H1 (cell line): ENCODE results near the gene NARS2.

Source experiments
- CBX5 ChIP-seq: fragments of 300-800, 300-1000 bp; sonication (generic); IDR thresholded peaks from 2 replicates; pipeline ENCODE4 v1.7.1; 2016; ENCODE audit warnings: antibody characterized with exemption, low read length, low read depth
- CHD1 ChIP-seq: IDR thresholded peaks from 2 replicates; pipeline ENCODE4 v1.6.1; 2012; ENCODE audit warnings: low read depth, low read length, improper control_type of control experiment
- CTCF ChIP-seq, 3 experiments: IDR thresholded peaks; 1 replicate in 2 of 3; 2 replicates in 1 of 3; pipeline versions ENCODE4 v1.5.1 to v1.6.1; 2011; ENCODE audit warnings: low read length in 3 of 3, mild to moderate bottlenecking in 3 of 3, inconsistent platforms in 2 of 3, low read depth in 1 of 3, moderate library complexity in 1 of 3; ENCODE audit not compliant: insufficient read depth in 1 of 3; ENCODE audit errors: control extremely low read depth in 1 of 3
- EZH2 ChIP-seq: fragments of 200-600 bp; sonication (generic); IDR thresholded peaks from 2 replicates; pipeline ENCODE4 v1.7.1; 2012; ENCODE audit warnings: low read depth, mild to moderate bottlenecking, moderate library complexity, low read length, inconsistent platforms; ENCODE audit not compliant: severe bottlenecking
- HDAC2 ChIP-seq, 2 experiments: fragments of 300-600 bp in 1 of 2; sonication (generic) in 1 of 2; IDR thresholded peaks; 2 replicates each; pipeline ENCODE4 v1.6.1; 2011 to 2012; ENCODE audit warnings: low read depth in 2 of 2, low read length in 2 of 2, mild to moderate bottlenecking in 2 of 2, moderate library complexity in 2 of 2, borderline replicate concordance in 1 of 2, inconsistent platforms in 1 of 2
- MAFK ChIP-seq: IDR thresholded peaks from 2 replicates; pipeline ENCODE4 v1.6.1; 2012; ENCODE audit warnings: low read depth, mild to moderate bottlenecking, improper control_type of control experiment, low read length
- POLR2AphosphoS5 ChIP-seq: IDR thresholded peaks from 2 replicates; pipeline ENCODE4 v1.6.1; 2011; ENCODE audit warnings: low read depth, low read length
- RXRA ChIP-seq: IDR thresholded peaks from 2 replicates; pipeline ENCODE4 v1.6.1; 2011; ENCODE audit warnings: low read depth, mild to moderate bottlenecking, low read length, moderate library complexity; ENCODE audit not compliant: insufficient read depth
- SIN3A ChIP-seq, 2 experiments: IDR thresholded peaks in 1 of 2; conservative IDR thresholded peaks in 1 of 2; 2 replicates each; pipeline ENCODE4 v1.6.1; 2011 to 2012; ENCODE audit warnings: low read length in 2 of 2, improper control_type of control experiment in 1 of 2, low read depth in 1 of 2, mild to moderate bottlenecking in 1 of 2
- SIRT6 ChIP-seq: IDR thresholded peaks from one replicate; pipeline ENCODE4 v1.7.1; 2012; ENCODE audit warnings: low read length, inconsistent platforms
- TAF1 ChIP-seq: IDR thresholded peaks from 2 replicates; pipeline ENCODE4 v1.6.1; 2011; ENCODE audit warnings: mild to moderate bottlenecking, low read depth, low read length

- TF ChIP-seq EZH2 (no peak), CTCF (IDR thresholded peaks at IDR 0.05; ENCODE audit: control extremely low read depth in 1 of 3, insufficient read depth in 1 of 3, low read depth in 1 of 3, low read length in 3 of 3) (peak in 2 of 3 experiments; percentile 28 to 46; a peak in 2 of 4 replicates), POLR2AphosphoS5 (no peak), CBX5 (no peak), HDAC2 (IDR thresholded peaks at IDR 0.05; ENCODE audit: borderline replicate concordance in 1 of 2, low read depth in 2 of 2, low read length in 2 of 2) (no peak), SIRT6 (no peak), CHD1 (no peak), TAF1 (no peak), SIN3A (conservative IDR thresholded peaks at IDR 0.05 in 1 of 2, IDR thresholded peaks at IDR 0.05 in 1 of 2; ENCODE audit: low read depth in 1 of 2, low read length in 2 of 2) (no peak), RXRA (no peak), MAFK (no peak)
Measured at GRCh38 chr11:78564490-78565467, 9.9 kb downstream of the NARS2 start.
